GM18505 (cell line): Measurements from ENCODE around the gene CELSR3.

Experiments
- ATAC-seq: cut with Tn5 transposase; IDR thresholded peaks from one replicate; pipeline ENCODE4 v1.9.1; 2021; ENCODE audit not compliant: unreplicated experiment
- POLR2A ChIP-seq: IDR thresholded peaks from 4 replicates; pipeline ENCODE4 v1.6.1; 2011; ENCODE audit warnings: borderline replicate concordance; ENCODE audit not compliant: insufficient read depth, insufficient read length; ENCODE audit errors: extremely low read depth

The CELSR3 gene

DNA sequence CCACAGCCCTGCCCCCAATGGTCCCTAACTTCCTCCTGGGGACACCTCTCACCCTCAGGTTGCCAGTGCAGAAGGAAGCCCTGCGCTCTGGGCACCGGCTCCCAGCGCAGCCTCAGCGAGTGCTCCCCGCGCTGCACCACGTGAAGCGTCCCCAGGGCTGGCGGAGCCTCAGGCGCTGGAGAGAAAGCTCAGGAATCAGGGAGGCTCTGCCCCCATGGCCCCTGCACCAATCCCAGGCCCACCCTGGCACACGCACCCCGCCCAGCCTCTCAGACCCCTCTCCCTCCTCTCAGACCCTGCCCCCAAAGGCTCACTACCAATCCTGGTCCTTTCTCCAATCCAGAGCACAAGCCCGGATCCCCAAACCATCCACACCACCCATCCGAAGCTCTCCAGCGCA, 74.5 kb downstream of the CELSR3 start:
- TF ChIP-seq POLR2A, result no peak
- ATAC-seq, result no peak

DNA sequence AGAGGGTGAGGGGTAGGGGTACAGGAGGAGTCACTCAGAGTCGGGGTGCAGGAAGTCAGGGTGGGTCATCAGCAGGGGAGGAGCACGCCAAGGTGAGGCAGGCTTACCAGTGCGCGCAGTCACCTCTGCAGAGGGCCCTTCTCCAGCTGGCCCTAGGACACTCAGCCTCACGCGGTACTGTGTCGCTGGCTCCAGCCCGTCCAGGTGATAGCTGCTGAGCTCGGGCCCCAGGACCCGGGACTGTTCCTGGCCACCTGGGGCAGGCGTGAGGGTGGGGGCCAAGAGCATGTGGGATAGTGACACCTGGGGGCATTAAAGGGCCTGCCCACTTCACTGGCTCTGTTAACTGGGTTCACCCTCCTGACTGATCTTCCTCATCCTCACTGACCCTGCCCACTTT, 75.0 kb downstream of the CELSR3 start:
- no peak for ATAC-seq

More for the DNA sequence above, 75.0 kb downstream of the CELSR3 start:
- TF ChIP-seq POLR2A, result no peak
